ENCODE data around the gene GALNT10. TPM values are rescaled to one million over a fixed set of nuclear protein-coding genes. Genes with fewer than 3 reads are reported as not detected.

GALNT10 gene
- total RNA-seq, 1 donor: 46.5 TPM

- TF ChIP-seq CTCF (IDR thresholded peaks at IDR 0.05; ENCODE audit: insufficient read depth, low read length): no peak
- no peak overlapping the region for H3K4me3 ChIP-seq (ENCODE audit: low read depth, low read length)
- DNase-seq (ENCODE audit: low read depth): no peak
These were observed 198.3 kb downstream of the GALNT10 start for GRCh38 chr5:154388842-154389241.

DNA sequence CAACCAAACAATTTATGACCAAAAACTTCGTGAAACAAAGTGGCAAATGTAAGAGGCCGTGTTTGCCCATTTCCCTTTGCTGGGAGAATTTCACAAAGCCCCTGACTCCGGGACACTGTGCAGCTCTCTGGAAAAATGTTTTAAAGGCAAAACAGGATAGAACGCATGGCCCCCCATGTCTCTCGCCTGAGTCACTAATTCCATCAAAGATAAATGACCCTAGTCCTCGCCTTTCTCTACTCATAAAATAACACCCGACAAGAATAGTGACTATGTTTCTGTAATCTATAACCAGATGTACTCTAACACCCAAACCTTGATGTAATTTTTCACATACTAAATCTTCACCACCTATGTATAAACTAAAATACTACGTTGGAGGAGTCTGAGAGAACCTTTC is 199.6 kb downstream of the GALNT10 start:
- no peak for TF ChIP-seq CTCF (IDR thresholded peaks at IDR 0.05; ENCODE audit: insufficient read depth, low read length)
- peak; percentile 34 for DNase-seq (ENCODE audit: low read depth)
- H3K4me3 ChIP-seq (ENCODE audit: low read depth, low read length): no peak overlapping the region

GRCh38 chr5:154390746-154391359 is 200.3 kb downstream of the GALNT10 start:
- no peak overlapping the region for H3K4me3 ChIP-seq (ENCODE audit: low read depth, low read length)
- DNase-seq (ENCODE audit: low read depth): no peak
- no peak for TF ChIP-seq CTCF (IDR thresholded peaks at IDR 0.05; ENCODE audit: insufficient read depth, low read length)

DNA sequence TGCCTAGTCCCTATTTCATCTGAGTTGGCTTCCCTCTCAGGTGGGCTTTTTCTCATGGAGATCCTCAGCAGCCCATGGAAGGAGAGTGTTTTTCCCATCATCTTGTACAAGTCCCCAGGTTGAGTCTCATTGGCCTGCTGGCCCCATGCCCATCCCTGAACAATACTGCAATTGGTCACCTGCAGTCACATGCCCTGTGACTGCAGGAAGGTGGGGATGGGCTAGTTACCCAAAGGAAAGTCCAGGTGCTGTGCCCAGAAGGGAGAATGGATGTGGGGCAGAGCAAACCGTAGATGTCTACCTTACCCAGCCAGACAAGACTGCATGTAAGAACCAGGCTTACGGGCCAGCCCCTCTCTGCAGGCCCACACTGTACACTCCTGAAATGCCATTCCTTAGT is 201.3 kb downstream of the GALNT10 start:
- no peak overlapping the region for H3K4me3 ChIP-seq (ENCODE audit: low read depth, low read length)
- no peak for DNase-seq (ENCODE audit: low read depth)
- no peak for TF ChIP-seq CTCF (IDR thresholded peaks at IDR 0.05; ENCODE audit: insufficient read depth, low read length)

DNA sequence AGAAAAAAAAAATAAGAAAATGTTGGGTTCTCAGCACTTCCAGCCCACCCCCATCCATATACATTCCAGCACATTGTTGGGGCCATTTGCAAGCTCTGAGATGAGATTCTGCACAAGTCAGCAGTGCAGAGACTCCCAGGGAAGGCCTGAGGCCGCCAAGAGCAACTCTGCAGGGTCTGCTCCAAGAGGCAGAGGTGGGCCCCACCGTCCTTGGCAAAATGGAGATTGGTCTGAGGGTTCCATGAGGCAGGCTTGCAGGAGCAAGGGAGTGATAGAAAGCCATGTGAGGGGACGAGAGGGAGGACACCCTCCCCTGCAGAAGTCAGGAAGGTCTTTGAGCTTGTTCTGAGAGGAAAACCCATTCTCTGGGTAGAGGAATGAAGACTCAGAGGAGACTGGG is 203.3 kb downstream of the GALNT10 start:
- H3K4me3 ChIP-seq (ENCODE audit: low read depth, low read length): no peak overlapping the region
- no peak for TF ChIP-seq CTCF (IDR thresholded peaks at IDR 0.05; ENCODE audit: insufficient read depth, low read length)
- no peak for DNase-seq (ENCODE audit: low read depth)

- TF ChIP-seq CTCF (IDR thresholded peaks at IDR 0.05; ENCODE audit: insufficient read depth, low read length): no peak
- H3K4me3 ChIP-seq (ENCODE audit: low read depth, low read length): no peak overlapping the region
- DNase-seq (ENCODE audit: low read depth): no peak
These were observed 203.8 kb downstream of the GALNT10 start for GRCh38 chr5:154394307-154394706.

Data from fibroblast of the aortic adventitia (primary cell).